H1 (cell line): ENCODE measurements around the gene ZNF212. TPM values are rescaled to one million over a fixed set of nuclear protein-coding genes. Genes with fewer than 3 reads are reported as not detected.

Experiments
- CTCF ChIA-PET: fragments of 300-600 bp; sonication (Branson Sonifier 250); formaldehyde crosslinking; loops from one replicate; lab custom pipeline; 2021; ENCODE audit not compliant: partially characterized antibody; lab: Charles Lee
- POLR2A ChIA-PET: fragments of 300-600 bp; sonication (Branson Sonifier 250); formaldehyde crosslinking; loops from one replicate; lab custom pipeline; 2021; ENCODE audit warnings: inconsistent platforms; ENCODE audit not compliant: partially characterized antibody; lab: Charles Lee
- DNase-seq, 2 experiments: peaks; one replicate each; pipeline versions ENCODE4 v3.0.0 to v3.0.0-alpha.2; 2010 to 2022; ENCODE audit warnings: low spot score in 2 of 2, low read depth in 1 of 2, mixed read lengths in 1 of 2
- FAIRE-seq: peaks from 2 replicates; lab custom pipeline; 2011; peaks lifted over from hg19 to GRCh38; lab: Jason Lieb, UNC
- H2AFZ ChIP-seq: 2 replicates; pipeline ENCODE4 v1.8.1; 2012; ENCODE audit warnings: low read length, inconsistent platforms
- H2AK5ac ChIP-seq: 2 replicates; pipeline ENCODE4 v1.6.1; 2013; ENCODE audit warnings: low read depth, low read length
- H2BK120ac ChIP-seq: replicated peaks from 2 replicates; pipeline ENCODE3; 2013; ENCODE audit warnings: low read depth, low read length, inconsistent platforms
- H2BK12ac ChIP-seq: 2 replicates; pipeline ENCODE4 v1.6.1; 2013; ENCODE audit warnings: low read depth, low read length
- H2BK15ac ChIP-seq: 2 replicates; pipeline ENCODE4 v1.6.1; 2013; ENCODE audit warnings: low read length
- H2BK20ac ChIP-seq: 2 replicates; pipeline ENCODE4 v1.6.1; 2013; ENCODE audit warnings: low read length
- H2BK5ac ChIP-seq: 2 replicates; pipeline ENCODE4 v1.6.1; 2013; ENCODE audit warnings: low read depth, low read length
- H3K14ac ChIP-seq: 2 replicates; pipeline ENCODE4 v1.6.1; 2013; ENCODE audit warnings: inconsistent platforms; ENCODE audit not compliant: insufficient read length
- H3K18ac ChIP-seq: 2 replicates; pipeline ENCODE4 v1.6.1; 2013; ENCODE audit warnings: low read length; ENCODE audit errors: extremely low read depth
- H3K23ac ChIP-seq: 2 replicates; pipeline ENCODE4 v1.6.1; 2013; ENCODE audit warnings: inconsistent platforms; ENCODE audit not compliant: insufficient read length
- H3K23me2 ChIP-seq: 2 replicates; pipeline ENCODE4 v1.6.1; 2013; ENCODE audit warnings: low read depth, low read length
- H3K27ac ChIP-seq: 2 replicates; pipeline ENCODE4 v1.6.1; 2011; ENCODE audit warnings: low read depth, low read length, inconsistent platforms
- H3K27me3 ChIP-seq, 4 experiments: replicated peaks in 1 of 4; 1 replicate in 1 of 4; 2 replicates in 3 of 4; pipeline versions ENCODE4 v1.6.1 to v1.8.1; 2011 to 2013; ENCODE audit warnings: low read length in 3 of 4, mild to moderate bottlenecking in 3 of 4, inconsistent platforms in 2 of 4, mixed read lengths in 2 of 4, moderate library complexity in 1 of 4; ENCODE audit not compliant: control insufficient read depth in 3 of 4, insufficient read depth in 3 of 4; ENCODE audit errors: extremely low read depth in 1 of 4
- H3K36me3 ChIP-seq, 4 experiments: 2 replicates each; pipeline versions ENCODE4 v1.6.1 to v1.8.1; 2011 to 2013; ENCODE audit warnings: mild to moderate bottlenecking in 4 of 4, low read length in 3 of 4, moderate library complexity in 2 of 4, control low read depth in 1 of 4, inconsistent platforms in 1 of 4; ENCODE audit not compliant: insufficient read depth in 4 of 4, control insufficient read depth in 2 of 4
- H3K4ac ChIP-seq: replicated peaks from 2 replicates; pipeline ENCODE3; 2013; ENCODE audit warnings: low read length, low read depth, mixed read lengths, inconsistent platforms; ENCODE audit not compliant: insufficient read length
- H3K4me1 ChIP-seq, 4 experiments: replicated peaks in 1 of 4; 1 replicate in 1 of 4; 2 replicates in 3 of 4; pipeline versions ENCODE4 v1.6.1 to v1.8.1; 2011 to 2013; ENCODE audit warnings: low read length in 3 of 4, inconsistent platforms in 2 of 4, mixed read lengths in 1 of 4; ENCODE audit not compliant: insufficient read depth in 4 of 4, control insufficient read depth in 3 of 4
- H3K4me2 ChIP-seq, 2 experiments: 2 replicates each; pipeline versions ENCODE4 v1.6.1 to v1.8.1; 2011 to 2013; ENCODE audit warnings: low read depth in 2 of 2, low read length in 2 of 2, control low read depth in 1 of 2, inconsistent platforms in 1 of 2, mild to moderate bottlenecking in 1 of 2; ENCODE audit not compliant: insufficient read depth in 1 of 2
- H3K4me3 ChIP-seq, 4 experiments: fragments of 200-600, 300-600 bp in 1 of 4; sonication (generic), shearing (Covaris generic), sonication (Bioruptor Twin) in 1 of 4; 2 replicates each; pipeline versions ENCODE4 v1.5.1 to v1.8.1; 2011 to 2016; ENCODE audit warnings: low read length in 4 of 4, low read depth in 3 of 4, control low read depth in 2 of 4, inconsistent platforms in 2 of 4, mild to moderate bottlenecking in 2 of 4, mixed read lengths in 1 of 4, moderate library complexity in 1 of 4; ENCODE audit not compliant: insufficient read depth in 2 of 4; ENCODE audit errors: extremely low read depth in 1 of 4
- H3K56ac ChIP-seq: replicated peaks from 2 replicates; pipeline ENCODE3; 2013; ENCODE audit warnings: low read depth, mild to moderate bottlenecking, mixed read lengths, low read length, inconsistent platforms; ENCODE audit not compliant: insufficient read length
- H3K79me1 ChIP-seq: 2 replicates; pipeline ENCODE4 v1.6.1; 2013; ENCODE audit warnings: low read depth, low read length, control low read depth
- H3K79me2 ChIP-seq, 2 experiments: 2 replicates each; pipeline versions ENCODE4 v1.6.1 to v1.8.1; 2012 to 2013; ENCODE audit warnings: low read length in 2 of 2, mild to moderate bottlenecking in 2 of 2, inconsistent platforms in 1 of 2; ENCODE audit not compliant: insufficient read depth in 2 of 2, control insufficient read depth in 1 of 2
- H3K9ac ChIP-seq, 4 experiments: replicated peaks in 1 of 4; 1 replicate in 1 of 4; 2 replicates in 3 of 4; pipeline versions ENCODE4 v1.6.1 to v1.8.1; 2011 to 2013; ENCODE audit warnings: low read depth in 3 of 4, low read length in 3 of 4, control low read depth in 2 of 4, mild to moderate bottlenecking in 2 of 4, moderate library complexity in 2 of 4, inconsistent platforms in 1 of 4; ENCODE audit errors: extremely low read depth in 1 of 4
- H3K9me3 ChIP-seq, 2 experiments: 2 replicates each; pipeline versions ENCODE4 v1.6.1 to v1.8.1; 2012 to 2013; ENCODE audit warnings: mild to moderate bottlenecking in 2 of 2, moderate library complexity in 2 of 2, control low read depth in 1 of 2, inconsistent platforms in 1 of 2, low read depth in 1 of 2, low read length in 1 of 2, mixed read lengths in 1 of 2; ENCODE audit not compliant: insufficient read depth in 2 of 2
- H4K20me1 ChIP-seq, 2 experiments: replicated peaks in 1 of 2; 2 replicates each; pipeline versions ENCODE3 to v1.8.1; 2011 to 2013; ENCODE audit warnings: inconsistent platforms in 2 of 2, low read length in 2 of 2, mild to moderate bottlenecking in 1 of 2; ENCODE audit not compliant: insufficient read depth in 2 of 2, control insufficient read depth in 1 of 2
- H4K5ac ChIP-seq: 2 replicates; pipeline ENCODE4 v1.6.1; 2013; ENCODE audit warnings: low read length, low read depth, mixed read lengths, inconsistent platforms; ENCODE audit not compliant: insufficient read length
- H4K8ac ChIP-seq: 2 replicates; pipeline ENCODE4 v1.8.0; 2013; ENCODE audit warnings: mild to moderate bottlenecking, moderate library complexity, low read length, inconsistent platforms; ENCODE audit not compliant: insufficient read depth; ENCODE audit errors: extremely low read depth
- H4K91ac ChIP-seq: replicated peaks from 2 replicates; pipeline ENCODE3; 2013; ENCODE audit warnings: low read length, mixed read lengths, inconsistent platforms; ENCODE audit not compliant: insufficient read length
- CHD1 ChIP-seq: IDR thresholded peaks from 2 replicates; pipeline ENCODE4 v1.6.1; 2012; ENCODE audit warnings: low read depth, low read length, improper control_type of control experiment
- EGR1 ChIP-seq: IDR thresholded peaks from 2 replicates; pipeline ENCODE4 v1.6.1; 2011; ENCODE audit warnings: low read depth, low read length, borderline replicate concordance
- GABPA ChIP-seq: IDR thresholded peaks from 2 replicates; pipeline ENCODE4 v1.6.1; 2011; ENCODE audit warnings: mild to moderate bottlenecking, low read length, moderate library complexity, borderline replicate concordance; ENCODE audit not compliant: insufficient read depth
- JUND ChIP-seq: IDR thresholded peaks from 2 replicates; pipeline ENCODE4 v1.6.1; 2011; ENCODE audit warnings: mild to moderate bottlenecking, improper control_type of control experiment, low read length
- SP4 ChIP-seq: IDR thresholded peaks from 2 replicates; pipeline ENCODE4 v1.6.1; 2012; ENCODE audit warnings: low read length, inconsistent platforms
- WGBS, 2 experiments: shearing (Covaris generic) in 1 of 2; methylation state at CpG; one replicate each; pipeline versions ENCODE4 v1.1.6 to v1.1.7; 2013 to 2015; ENCODE audit warnings: low lambda C conversion rate in 2 of 2, mixed read lengths in 2 of 2, inconsistent platforms in 1 of 2, low coverage in 1 of 2, missing lambda C conversion rate in 1 of 2; ENCODE audit not compliant: insufficient replicate concordance in 2 of 2, insufficient coverage in 1 of 2, insufficient read length in 1 of 2; ENCODE audit errors: extremely low coverage in 1 of 2, missing lambda C conversion rate in 1 of 2; 5-methylcytosine and 5-hydroxymethylcytosine counted together
- polyA plus RNA-seq, 7 experiments: library from polyadenylated mRNA; depleted of rRNA in 3 of 7; stranded (reverse) in 5 of 7; unstranded in 2 of 7; fragments of >200 nt in 5 of 7; fragments of 200-250 nt in 2 of 7; gene quantifications; 1 replicate in 5 of 7; 2 replicates in 1 of 7; 4 replicates in 1 of 7; pipeline versions ENCODE4 v1.2.1 to v1.2.3, GENCODE V29; 2011 to 2013; ENCODE audit warnings: missing spikeins in 2 of 7, mixed read lengths in 2 of 7
- total RNA-seq: library from RNA; stranded (reverse); fragmentation: NEBNext Ultra II Directional; extraction: Animal tissue kit (Norgen Biotek cat#: 25700); gene quantifications from 2 replicates; pipeline ENCODE4 v1.2.1, GENCODE V29; 2021

The ZNF212 gene
- total and polyA plus RNA-seq, 2 of the 8 experiments (the other 6 are each of a cell fraction or from before 2014, with no cell fraction given), result 6.7 to 19.3 TPM

DNA sequence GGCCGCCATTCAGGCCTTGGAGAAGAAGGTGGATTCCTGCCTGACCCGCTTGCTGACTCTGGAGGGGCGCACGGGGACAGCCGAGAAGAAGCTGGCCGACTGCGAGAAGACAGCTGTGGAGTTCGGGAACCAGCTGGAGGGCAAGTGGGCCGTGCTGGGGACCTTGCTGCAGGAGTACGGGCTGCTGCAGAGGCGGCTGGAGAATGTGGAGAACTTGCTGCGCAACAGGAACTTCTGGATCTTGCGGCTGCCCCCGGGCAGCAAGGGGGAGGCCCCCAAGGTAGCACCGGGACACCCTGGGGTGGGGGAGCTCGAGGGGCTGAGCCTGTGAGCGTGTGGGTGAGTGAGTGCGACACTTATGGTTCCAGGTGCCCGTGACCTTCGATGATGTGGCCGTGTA, 27.0 kb downstream of the ZNF212 start:
- Histone ChIP-seq H4K20me1 (peaks cover 0 to 2% of the 10 kb centered on the region in 2 experiments), H3K23me2 (peaks cover 4% of the 10 kb centered on the region; the same call in 1 of the 2 replicates), H3K27ac (no peak overlapping the region), H2BK12ac (no peak overlapping the region), H3K4me2 (no peak overlapping the region), H2AFZ (no peak overlapping the region), H3K23ac (no peak overlapping the region), H2AK5ac (no peak overlapping the region), H3K79me2 (no peaks in the 10 kb centered on the region), H3K18ac (no peak overlapping the region), H2BK5ac (no peak overlapping the region), H3K27me3 (no peaks in the 10 kb centered on the region), H3K56ac (no peak overlapping the region), H2BK120ac (no peak overlapping the region), H2BK15ac (no peak overlapping the region), H3K79me1 (no peaks in the 10 kb centered on the region), H3K4me1 (peaks cover 0 to 3% (median 0%) of the 10 kb centered on the region in 4 experiments; a peak in 1 of 7 replicates), H3K36me3 (peaks cover 2 to 16% (median 8%) of the 10 kb centered on the region in 4 experiments; a peak in 4 of 8 replicates), H4K91ac (no peak overlapping the region), H4K8ac (no peak overlapping the region), H3K9me3 (no peaks in the 10 kb centered on the region), H2BK20ac (no peak overlapping the region), H3K9ac (no peak overlapping the region), H4K5ac (no peak overlapping the region), H3K4me3 (no peak overlapping the region), H3K14ac (no peak overlapping the region), H3K4ac (no peak overlapping the region)
- FAIRE-seq, result no peak
- 95% methylated on average over 17 of the region's 21 CpGs; no CpG with 5 or more reads in 1 of the 2 experiments for WGBS, 2 experiments
- ChIA-PET CTCF (interaction anchor here (0.6 to 1.2 kb wide), 3 partner anchors 9 to 200 kb away, joined by 3 to 6 read pairs (median 3); no protein-coding TSS in a partner anchor), POLR2A (interaction anchor here (3.2 kb wide), 1 partner anchor 18 kb away, joined by 12 read pairs; no protein-coding TSS in a partner anchor)
- DNase-seq, result no peak
- no peak for TF ChIP-seq JUND
- no peak for TF ChIP-seq SP4
- no peak for TF ChIP-seq GABPA
- TF ChIP-seq CHD1, result no peak
- no peak for TF ChIP-seq EGR1
